ENCODE results near the gene SLC13A4. TPM values are rescaled to one million over a fixed set of nuclear protein-coding genes. Genes with fewer than 3 reads are reported as not detected.

The SLC13A4 gene
- total and polyA plus RNA-seq, 2 of the 13 experiments (the other 11 are each of a cell fraction or from before 2014, with no cell fraction given) = 0.04 TPM; not detected in 1

GRCh38 chr7:135710417-135711138 is 17.4 kb downstream of the SLC13A4 start (continued):
- no peak for TF ChIP-seq SAFB2 (CRISPR knock-in tag; IDR thresholded peaks at IDR 0.05; ENCODE audit: borderline replicate concordance, low read depth)

DNA sequence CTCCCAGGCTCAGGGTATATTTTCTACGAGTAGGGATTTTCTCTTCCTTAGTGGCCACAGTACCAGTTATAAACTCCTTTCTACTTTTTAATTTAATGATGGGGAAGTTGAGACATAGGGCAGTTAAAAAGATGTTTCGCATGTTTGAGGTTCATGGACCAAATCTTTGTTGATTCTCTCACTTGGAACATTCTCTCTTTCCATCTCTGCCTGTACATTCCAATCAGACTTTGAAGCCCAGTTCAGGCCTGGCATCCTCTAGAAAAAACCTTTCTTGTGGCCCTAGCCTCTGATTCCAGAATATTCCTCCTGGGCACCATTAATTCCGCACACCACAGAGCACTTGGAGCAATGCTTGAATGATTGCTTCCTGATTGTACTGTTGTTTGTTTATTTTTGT is 18.5 kb downstream of the SLC13A4 start:
- Histone ChIP-seq H3K27ac (ENCODE audit: extremely low read length, insufficient read depth, low read length) (no peak overlapping the region), H3K4me3 (replicated peaks in 1 of 3; ENCODE audit: insufficient read depth in 1 of 3, low read depth in 2 of 3, low read length in 3 of 3) (no peak overlapping the region), H3K27me3 (ENCODE audit: control insufficient read depth in 1 of 2, insufficient read depth in 2 of 2, low read length in 2 of 2) (peaks cover 2 to 21% of the 10 kb centered on the region in 2 experiments; a peak in 4 of 5 replicates), H3K9ac (ENCODE audit: insufficient read depth, low read depth, low read length) (no peak overlapping the region), H3K9me3 (ENCODE audit: low read length) (no peaks in the 10 kb centered on the region), H2AFZ (ENCODE audit: low read length) (no peak overlapping the region), H3K4me2 (ENCODE audit: low read depth, low read length) (no peak overlapping the region), H3K79me2 (ENCODE audit: insufficient read depth, low read length) (no peaks in the 10 kb centered on the region), H4K20me1 (ENCODE audit: insufficient read depth, low read length) (no peaks in the 10 kb centered on the region), H3K36me3 (replicated peaks in 1 of 2; ENCODE audit: control insufficient read depth in 1 of 2, insufficient read depth in 2 of 2, low read length in 2 of 2) (no peaks in the 10 kb centered on the region), H3K4me1 (ENCODE audit: insufficient read depth, low read length) (peaks cover 29% of the 10 kb centered on the region)
- TF ChIP-seq U2AF2 (IDR thresholded peaks at IDR 0.05; ENCODE audit: low read depth, low read length) (no peak), ATM (IDR thresholded peaks at IDR 0.05; ENCODE audit: borderline replicate concordance) (no peak), ZNF17 (CRISPR knock-in tag; IDR thresholded peaks at IDR 0.05) (no peak), ZNF737 (CRISPR knock-in tag; IDR thresholded peaks at IDR 0.05; ENCODE audit: borderline replicate concordance) (no peak), KLF15 (CRISPR knock-in tag; IDR thresholded peaks at IDR 0.05; ENCODE audit: borderline replicate concordance) (no peak), ZNF337 (CRISPR knock-in tag; IDR thresholded peaks at IDR 0.05; ENCODE audit: borderline replicate concordance, low read depth) (no peak), SPEN (CRISPR knock-in tag; IDR thresholded peaks at IDR 0.05; ENCODE audit: low read depth) (no peak)
- intact Hi-C loops (cut with micrococcal nuclease; ENCODE audit: unreplicated experiment) = no loop called here
- FAIRE-seq (no peak), DNase-seq (ENCODE audit: low spot score) (no peak), ATAC-seq (no peak)
- in situ Hi-C loops (cut with HindIII; ENCODE audit: extremely low pct_ligation_motif_present, low pct_unique_long_range_greater_than_20kb) = no loop called here
- POLR2A ChIA-PET = no interaction called here
- no TSS peak for BruUV-seq (replicated peaks)
- CTCF ChIA-PET (ENCODE audit: low intra/inter-chr PET ratio, low total read pairs) = no interaction called here
- 72% methylated on average over 3 of the region's 3 CpGs for WGBS (ENCODE audit: low lambda C conversion rate)

All from HepG2 (cell line).